ENCODE results near the gene KIF21A.

KIF21A gene

DNA sequence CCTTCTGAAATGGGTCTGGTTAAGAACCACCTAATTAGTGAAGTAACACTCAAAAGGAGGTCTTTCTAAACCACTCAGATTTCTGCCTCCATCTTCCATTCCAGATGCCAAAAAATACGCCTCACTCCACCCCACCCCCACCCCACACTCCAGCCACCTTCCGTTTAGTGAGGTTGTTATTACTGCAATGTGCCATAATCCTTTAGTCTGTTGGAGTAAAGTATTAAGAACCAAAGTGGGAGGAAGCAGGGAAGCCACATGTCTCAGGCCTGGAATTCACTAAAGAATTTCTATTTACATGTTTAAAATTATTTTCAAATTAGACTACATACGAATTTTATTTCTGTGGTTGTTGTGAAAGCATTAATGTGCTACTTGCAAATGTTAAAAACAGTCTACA, 7.4 kb downstream of the KIF21A start:
- DNase-seq: no peak

GRCh38 chr12:39431797-39432196, 11.1 kb downstream of the KIF21A start:
- DNase-seq: no peak

GRCh38 chr12:39431002-39431796, 11.7 kb downstream of the KIF21A start:
- DNase-seq: no peak

DNA sequence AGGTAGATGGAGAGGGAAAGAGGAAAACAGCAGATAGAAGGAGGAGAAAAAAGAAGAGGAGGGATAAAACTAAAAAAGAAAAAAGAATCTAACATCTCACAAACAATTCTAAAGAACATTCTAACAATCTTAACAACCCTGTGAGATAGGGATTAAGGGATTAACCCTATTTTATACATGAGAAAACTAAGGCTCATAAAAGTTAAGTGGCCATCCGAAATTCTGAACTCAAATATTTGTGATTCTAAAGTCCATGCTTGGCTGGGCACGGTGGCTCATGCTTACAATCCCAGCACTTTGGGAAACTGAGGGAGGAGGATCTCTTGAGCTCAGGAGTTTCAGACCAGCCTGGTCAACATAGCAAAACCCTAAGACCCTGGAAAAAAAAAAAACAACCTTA, 13.1 kb downstream of the KIF21A start:
- no peak for DNase-seq

DNA sequence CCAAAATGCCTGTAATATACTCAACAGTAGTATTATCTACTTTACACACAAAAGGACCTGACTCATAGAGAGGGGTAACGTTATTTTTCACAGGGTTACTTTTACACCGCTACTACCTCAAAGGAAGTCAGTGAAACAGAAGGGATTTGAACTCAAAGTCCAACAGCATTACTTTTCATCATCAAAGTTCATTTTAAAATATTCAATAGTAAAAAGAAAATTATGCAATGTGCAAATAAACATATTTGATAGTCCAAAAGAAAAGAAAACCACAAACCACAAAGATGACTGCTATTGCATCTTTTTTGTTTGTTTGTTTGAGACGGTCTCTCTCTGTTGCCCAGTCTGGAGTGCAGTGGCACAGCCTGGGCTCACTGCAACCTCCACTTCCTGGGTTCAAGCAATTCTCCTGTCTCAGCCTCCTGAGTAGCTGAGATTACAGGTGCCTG, 15.5 kb downstream of the KIF21A start:
- no peak for DNase-seq

GRCh38 chr12:39426636-39427240, 16.2 kb downstream of the KIF21A start:
- DNase-seq: no peak

- no peak for DNase-seq
Observed at GRCh38 chr12:39420043-39420442, 22.9 kb downstream of the KIF21A start.

- DNase-seq: no peak
Observed at GRCh38 chr12:39419471-39419870, 23.4 kb downstream of the KIF21A start.

DNA sequence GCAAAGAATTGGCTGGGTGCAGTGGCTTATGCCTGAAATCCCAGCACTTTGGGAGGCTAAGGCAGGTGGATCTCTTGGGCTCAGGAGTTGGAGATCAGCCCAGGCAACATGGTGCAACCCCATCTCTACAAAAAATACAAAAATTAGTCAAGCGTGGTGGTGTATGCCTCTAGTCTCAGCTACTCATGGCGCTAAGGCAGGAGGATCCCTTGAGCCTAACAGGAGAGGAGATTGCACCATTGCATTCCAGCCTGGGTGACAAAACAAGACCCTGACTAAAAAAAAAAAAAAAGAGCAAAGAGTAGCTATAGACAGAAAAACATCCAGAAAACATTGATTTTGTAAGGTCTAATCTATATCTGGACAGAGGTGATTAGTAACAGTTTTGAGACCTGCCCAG, 25.0 kb downstream of the KIF21A start:
- DNase-seq: no peak

DNA sequence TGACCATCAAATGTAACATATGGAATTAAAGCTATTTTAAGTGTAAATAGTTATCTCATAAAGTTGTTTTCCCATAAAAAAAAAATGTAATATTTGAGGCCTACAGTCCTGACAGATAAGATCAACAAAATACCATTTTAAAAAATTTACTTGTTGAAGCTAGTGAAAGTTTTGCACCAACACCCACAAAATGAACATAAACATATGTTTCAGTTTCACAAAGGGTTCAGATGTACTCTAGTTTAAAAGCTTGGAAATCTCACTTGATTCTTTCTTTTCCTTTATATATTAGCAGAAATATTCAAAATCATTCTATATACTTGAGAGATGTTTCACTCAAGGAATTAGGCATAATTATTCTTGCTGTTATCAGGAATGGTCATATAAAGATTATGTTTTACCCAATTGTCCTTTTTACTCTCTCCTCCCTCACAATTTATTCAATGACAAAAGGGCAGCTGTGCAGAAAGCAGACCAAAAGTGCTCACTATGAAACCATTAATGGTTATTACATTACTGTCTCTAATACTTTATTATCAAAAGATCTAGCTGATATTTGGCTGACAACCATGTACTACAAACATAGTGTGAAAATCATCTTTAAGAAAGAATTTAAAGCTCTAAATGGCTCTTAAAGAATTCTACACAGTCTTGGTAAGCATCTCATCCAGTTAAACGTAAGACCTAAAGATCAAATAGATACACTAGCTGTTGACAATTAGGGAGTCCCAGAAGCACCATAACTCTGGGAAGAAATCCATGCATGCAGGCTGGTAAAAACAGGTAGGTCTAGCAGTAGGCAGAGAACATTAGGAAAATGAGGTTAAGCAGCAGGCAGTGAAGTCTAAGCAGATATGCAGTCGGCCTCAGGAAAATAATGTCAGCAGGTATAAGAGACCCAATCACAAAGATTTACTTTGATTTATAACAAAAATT, 28.8 kb downstream of the KIF21A start:
- DNase-seq: no peak

DNA sequence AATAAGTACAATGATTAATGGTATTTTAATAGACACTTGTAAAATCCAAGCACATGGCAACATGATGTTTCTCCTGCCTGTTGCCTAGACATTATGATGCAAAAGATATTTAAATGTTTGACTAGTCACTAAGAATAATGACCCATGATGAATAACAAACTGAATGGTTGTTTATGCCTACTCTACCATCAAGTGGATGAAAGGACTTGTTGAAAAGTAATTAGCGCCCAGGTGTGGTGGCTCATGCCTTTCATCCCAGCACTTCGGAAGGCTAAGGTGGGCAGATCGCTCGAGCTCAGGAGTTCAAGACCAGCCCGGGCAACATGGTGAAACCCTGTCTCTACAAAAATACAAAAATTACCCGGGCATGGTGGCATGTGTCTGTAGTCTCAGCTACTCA, 30.7 kb downstream of the KIF21A start:
- no peak for DNase-seq

GRCh38 chr12:39406262-39406661, 36.7 kb downstream of the KIF21A start:
- DNase-seq: no peak

DNA sequence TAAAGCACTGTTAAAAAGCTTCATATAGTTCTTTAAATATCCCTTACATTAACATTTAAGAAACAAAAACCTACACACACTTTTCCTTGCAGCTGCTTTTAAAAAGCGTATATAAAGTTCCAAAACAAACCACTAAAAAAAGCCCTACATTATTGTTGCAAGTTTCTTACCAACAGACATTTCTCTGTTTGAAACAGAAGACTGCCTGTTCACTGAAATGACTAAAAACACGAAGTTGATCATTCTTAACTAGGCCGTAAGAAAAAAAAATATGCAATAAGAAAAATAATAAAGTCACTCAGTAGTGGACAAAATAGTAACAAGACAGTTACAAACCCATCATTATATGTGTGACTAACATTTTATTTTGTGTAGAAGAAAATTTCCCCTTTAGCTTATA, 37.3 kb downstream of the KIF21A start:
- no peak for DNase-seq

DNA sequence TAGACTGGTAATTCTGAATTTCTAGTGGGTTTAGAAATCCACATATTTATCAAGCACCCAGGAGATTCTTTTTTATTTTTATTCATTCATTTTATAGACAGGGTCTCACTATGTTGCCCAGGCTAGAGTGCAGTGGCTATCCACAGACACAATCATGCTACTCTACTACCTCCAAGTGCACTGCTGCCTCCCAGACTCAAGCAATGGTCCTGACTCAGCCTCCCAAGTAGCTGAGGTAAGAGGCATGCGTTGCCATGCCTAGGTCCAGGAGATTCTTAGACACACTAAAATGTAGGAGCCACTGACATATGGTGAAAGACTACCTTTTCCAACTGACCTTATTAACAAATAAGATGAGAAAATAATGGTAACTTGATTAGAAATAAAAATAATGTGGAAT, 38.9 kb downstream of the KIF21A start:
- no peak for DNase-seq

DNA sequence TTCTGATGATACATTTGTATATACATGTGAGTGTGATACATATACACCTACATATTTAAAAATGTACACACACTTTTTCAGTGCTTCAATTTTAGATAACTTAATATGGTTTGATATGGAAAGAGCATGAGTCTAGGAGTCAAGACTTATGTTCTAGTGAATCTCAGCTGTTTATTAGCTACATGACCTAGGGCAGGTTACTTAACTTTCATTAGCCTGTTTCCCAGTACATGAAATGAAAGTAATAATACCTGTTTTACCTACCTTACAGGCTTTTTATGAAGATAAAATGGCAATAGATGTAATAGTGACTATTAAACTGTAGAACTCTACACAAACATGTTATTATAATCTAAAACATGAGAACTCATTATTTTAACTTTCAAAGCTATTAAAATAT, 39.5 kb downstream of the KIF21A start:
- DNase-seq: no peak

DNA sequence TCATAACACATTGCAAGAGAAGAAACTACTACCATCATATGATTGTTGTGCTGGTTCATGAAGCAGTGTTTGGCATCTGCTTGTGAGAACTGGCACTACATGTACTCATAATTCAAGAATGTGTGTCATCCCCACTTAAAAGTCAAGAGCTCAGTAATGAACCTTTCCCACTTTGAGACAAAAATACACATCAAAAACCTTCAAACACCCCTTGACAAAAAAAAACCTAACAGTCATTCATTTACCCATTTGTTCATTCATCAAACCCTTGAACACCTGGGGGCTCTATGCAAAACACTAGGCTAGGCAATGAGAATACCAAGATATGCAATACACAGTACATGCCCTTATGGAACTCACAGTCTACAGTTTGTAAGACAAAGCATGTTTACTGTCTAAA, 40.0 kb downstream of the KIF21A start:
- no peak for DNase-seq

DNA sequence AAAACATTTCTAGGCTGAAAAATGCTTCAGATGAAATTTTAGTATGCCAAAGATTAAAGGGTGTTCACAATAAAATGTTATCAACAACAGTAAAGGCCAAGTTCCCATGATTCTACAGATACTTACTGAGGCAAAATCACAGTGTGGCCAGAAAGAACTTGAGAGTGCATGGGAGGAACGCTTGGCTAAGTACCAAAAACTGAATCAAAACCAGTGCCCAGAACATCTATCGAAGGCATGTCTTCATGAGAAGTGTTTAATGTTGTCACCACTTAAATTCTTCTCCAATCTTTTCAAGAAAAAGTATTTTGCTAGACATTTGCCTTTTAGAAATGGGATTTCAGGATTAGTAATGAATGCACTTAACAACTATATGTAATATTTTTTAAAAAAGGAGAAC, 41.5 kb downstream of the KIF21A start:
- no peak for DNase-seq

- no peak for DNase-seq
Observed at GRCh38 chr12:39395866-39396265, 47.1 kb downstream of the KIF21A start.

GRCh38 chr12:39393890-39394289, 49.0 kb downstream of the KIF21A start:
- no peak for DNase-seq

DNA sequence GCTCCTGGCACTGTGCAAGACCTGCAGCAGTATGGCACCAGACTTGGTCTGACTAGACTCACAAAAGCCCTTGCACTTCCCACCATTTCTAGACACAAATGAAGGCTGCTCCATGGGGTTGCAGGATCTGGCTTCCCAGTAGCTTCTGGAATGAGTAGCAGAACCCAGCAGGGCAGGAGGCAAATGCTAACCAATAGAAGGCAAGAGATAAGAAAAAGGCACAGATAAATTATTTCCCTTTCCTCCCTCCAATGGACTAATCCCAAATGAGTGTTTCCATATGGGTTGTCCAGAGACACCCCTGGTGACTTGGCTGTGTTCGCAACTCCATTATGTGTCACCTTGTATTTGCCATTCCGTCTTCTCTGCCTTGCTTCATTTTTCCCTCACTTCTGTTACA, 49.7 kb downstream of the KIF21A start:
- no peak for DNase-seq

- DNase-seq: no peak
Observed at GRCh38 chr12:39392154-39392925, 50.6 kb downstream of the KIF21A start.

GRCh38 chr12:39390752-39391151, 52.2 kb downstream of the KIF21A start:
- no peak for DNase-seq

All from stimulated activated CD4-positive, alpha-beta T cell treated with anti-CD3 and anti-CD28 coated beads, Interleukin-4, amount 100 ng/mL, for 24 hours (primary cell).